Pericardium fibroblast (primary cell): ENCODE measurements around the gene CIDEA. TPM values are rescaled to one million over a fixed set of nuclear protein-coding genes. Genes with fewer than 3 reads are reported as not detected.

Experiments
- total RNA-seq: library from RNA; depleted of rRNA; stranded (reverse); fragments of >200 nt; gene quantifications from 2 replicates; pipeline ENCODE4 v1.2.3, GENCODE V29; 2015

The CIDEA gene
- total RNA-seq: not detected in 2 replicates

GRCh38 chr18:12254136-12254819, at the start of gene CIDEA:
Gene CIDEA (plus strand): TSS chr18:12254361. CDS start chr18:12254384, 23 bp downstream.

GRCh38 chr18:12307701-12308385, 53.7 kb downstream of the CIDEA start, which contains the start of gene TUBB6:
Gene TUBB6 (plus strand): TSS chr18:12308241. CDS start chr18:12308293, 52 bp downstream.

Other genes starting within 250 kb of the CIDEA start
- not detected in 2 replicates for gene ANKRD62, start 160.5 kb upstream of the CIDEA start, total RNA-seq
- 277 and 580 TPM in 2 replicates for gene TUBB6, start 53.9 kb downstream of the CIDEA start, total RNA-seq
- gene AFG3L2, start 122.9 kb downstream of the CIDEA start, total RNA-seq: 31.2 and 32.6 TPM in 2 replicates
- gene PRELID3A, start 153.6 kb downstream of the CIDEA start, total RNA-seq: 2.2 and 6.0 TPM in 2 replicates